ENCODE results near the gene PARD3B. TPM values are rescaled to one million over a fixed set of nuclear protein-coding genes. Genes with fewer than 3 reads are reported as not detected.

The PARD3B gene
- polyA plus RNA-seq, 1 donor: 14.0 TPM

- Histone ChIP-seq H3K27me3 (ENCODE audit: control insufficient read depth, insufficient read depth, low read length) (peaks cover 5% of the 10 kb centered on the region), H3K36me3 (ENCODE audit: control insufficient read depth, insufficient read depth, low read length) (no peaks in the 10 kb centered on the region), H3K27ac (ENCODE audit: low read length) (no peak overlapping the region), H3K9me3 (ENCODE audit: control insufficient read depth, low read depth, low read length) (peaks cover 4% of the 10 kb centered on the region), H3K4me1 (ENCODE audit: control insufficient read depth, insufficient read depth, low read length) (no peaks in the 10 kb centered on the region), H3K4me3 (ENCODE audit: low read length) (no peak overlapping the region)
- no peak for DNase-seq
- no CpG with 5 or more reads among the region's 4 CpGs for WGBS (ENCODE audit: insufficient coverage, low lambda C conversion rate)
Observed at GRCh38 chr2:205640716-205641115, 1095.4 kb downstream of the PARD3B start.

- Histone ChIP-seq H3K4me3 (ENCODE audit: low read length) (no peak overlapping the region), H3K9me3 (ENCODE audit: control insufficient read depth, low read depth, low read length) (peaks cover 4% of the 10 kb centered on the region), H3K4me1 (ENCODE audit: control insufficient read depth, insufficient read depth, low read length) (no peaks in the 10 kb centered on the region), H3K36me3 (ENCODE audit: control insufficient read depth, insufficient read depth, low read length) (no peaks in the 10 kb centered on the region), H3K27me3 (ENCODE audit: control insufficient read depth, insufficient read depth, low read length) (peaks cover 5% of the 10 kb centered on the region), H3K27ac (ENCODE audit: low read length) (no peak overlapping the region)
- no peak for DNase-seq
- WGBS (ENCODE audit: insufficient coverage, low lambda C conversion rate): 66% methylated on average over 2 of the region's 6 CpGs
Observed at GRCh38 chr2:205642599-205643356, 1097.5 kb downstream of the PARD3B start.

- peaks cover 5% of the 10 kb centered on the region for H3K27me3 ChIP-seq (ENCODE audit: control insufficient read depth, insufficient read depth, low read length)
- no peak overlapping the region for H3K27ac ChIP-seq (ENCODE audit: low read length)
- WGBS (ENCODE audit: insufficient coverage, low lambda C conversion rate): 45% methylated on average over 2 of the region's 10 CpGs
- H3K36me3 ChIP-seq (ENCODE audit: control insufficient read depth, insufficient read depth, low read length): no peaks in the 10 kb centered on the region
- DNase-seq: no peak
- H3K4me3 ChIP-seq (ENCODE audit: low read length): no peak overlapping the region
- H3K9me3 ChIP-seq (ENCODE audit: control insufficient read depth, low read depth, low read length): peaks cover 4% of the 10 kb centered on the region
- no peaks in the 10 kb centered on the region for H3K4me1 ChIP-seq (ENCODE audit: control insufficient read depth, insufficient read depth, low read length)
Observed at GRCh38 chr2:205643391-205643885, 1098.2 kb downstream of the PARD3B start.

GRCh38 chr2:205644018-205644417 is 1098.7 kb downstream of the PARD3B start:
- Histone ChIP-seq H3K36me3 (ENCODE audit: control insufficient read depth, insufficient read depth, low read length) (no peaks in the 10 kb centered on the region), H3K4me1 (ENCODE audit: control insufficient read depth, insufficient read depth, low read length) (no peaks in the 10 kb centered on the region), H3K4me3 (ENCODE audit: low read length) (no peak overlapping the region), H3K27me3 (ENCODE audit: control insufficient read depth, insufficient read depth, low read length) (peaks cover 5% of the 10 kb centered on the region), H3K27ac (ENCODE audit: low read length) (no peak overlapping the region), H3K9me3 (ENCODE audit: control insufficient read depth, low read depth, low read length) (peaks cover 4% of the 10 kb centered on the region)
- no peak for DNase-seq
- 100% methylated on average over 5 of the region's 5 CpGs for WGBS (ENCODE audit: insufficient coverage, low lambda C conversion rate)

DNA sequence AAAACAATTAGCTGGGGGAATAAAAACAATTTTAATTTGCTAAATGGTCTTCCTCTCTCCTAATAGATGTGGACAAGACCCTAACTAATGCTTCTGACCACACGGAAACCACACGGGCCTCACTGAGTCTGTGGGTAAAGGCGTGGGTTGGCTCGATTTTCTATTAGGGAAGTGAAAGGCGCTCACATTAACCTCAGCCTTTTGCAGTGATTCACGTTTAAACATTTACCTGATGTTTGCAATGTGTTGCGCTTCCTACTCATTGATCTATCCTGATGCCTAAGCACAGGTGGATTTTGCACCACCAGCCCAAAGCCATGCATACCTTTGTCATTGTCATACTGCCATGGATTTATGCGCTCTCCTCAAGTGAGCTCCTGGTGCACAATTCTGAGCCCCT is 1101.4 kb downstream of the PARD3B start:
- WGBS (ENCODE audit: insufficient coverage, low lambda C conversion rate): 100% methylated on average over 1 of the region's 8 CpGs
- H3K27me3 ChIP-seq (ENCODE audit: control insufficient read depth, insufficient read depth, low read length): peaks cover 5% of the 10 kb centered on the region
- DNase-seq: no peak
- H3K27ac ChIP-seq (ENCODE audit: low read length): no peak overlapping the region
- H3K36me3 ChIP-seq (ENCODE audit: control insufficient read depth, insufficient read depth, low read length): no peaks in the 10 kb centered on the region
- H3K9me3 ChIP-seq (ENCODE audit: control insufficient read depth, low read depth, low read length): no peaks in the 10 kb centered on the region
- H3K4me3 ChIP-seq (ENCODE audit: low read length): no peak overlapping the region
- H3K4me1 ChIP-seq (ENCODE audit: control insufficient read depth, insufficient read depth, low read length): no peaks in the 10 kb centered on the region

DNA sequence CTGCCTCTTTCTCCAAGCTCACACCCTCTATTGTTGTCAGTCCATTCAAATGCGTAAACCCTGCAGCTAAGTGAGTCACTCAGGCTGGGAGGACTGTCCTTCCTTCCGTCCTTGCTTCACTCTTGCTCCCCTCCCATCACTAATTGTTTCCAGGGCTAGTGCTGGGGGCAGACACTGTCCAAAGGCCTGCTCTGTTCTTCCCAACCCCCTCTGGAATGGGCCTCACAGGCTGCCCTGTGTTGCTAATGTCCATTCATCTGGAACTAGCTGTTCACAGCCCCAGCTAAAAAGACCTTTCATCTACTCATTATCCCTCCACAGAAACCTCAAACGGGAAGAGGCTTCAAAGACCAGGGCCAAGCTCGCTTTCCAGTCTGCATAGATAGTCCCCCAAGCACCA is 1105.2 kb downstream of the PARD3B start:
- Histone ChIP-seq H3K9me3 (ENCODE audit: control insufficient read depth, low read depth, low read length) (no peaks in the 10 kb centered on the region), H3K4me1 (ENCODE audit: control insufficient read depth, insufficient read depth, low read length) (no peaks in the 10 kb centered on the region), H3K27ac (ENCODE audit: low read length) (no peak overlapping the region), H3K4me3 (ENCODE audit: low read length) (no peak overlapping the region), H3K27me3 (ENCODE audit: control insufficient read depth, insufficient read depth, low read length) (no peaks in the 10 kb centered on the region), H3K36me3 (ENCODE audit: control insufficient read depth, insufficient read depth, low read length) (no peaks in the 10 kb centered on the region)
- DNase-seq: no peak
- WGBS (ENCODE audit: insufficient coverage, low lambda C conversion rate): no CpG with 5 or more reads among the region's 4 CpGs

DNA sequence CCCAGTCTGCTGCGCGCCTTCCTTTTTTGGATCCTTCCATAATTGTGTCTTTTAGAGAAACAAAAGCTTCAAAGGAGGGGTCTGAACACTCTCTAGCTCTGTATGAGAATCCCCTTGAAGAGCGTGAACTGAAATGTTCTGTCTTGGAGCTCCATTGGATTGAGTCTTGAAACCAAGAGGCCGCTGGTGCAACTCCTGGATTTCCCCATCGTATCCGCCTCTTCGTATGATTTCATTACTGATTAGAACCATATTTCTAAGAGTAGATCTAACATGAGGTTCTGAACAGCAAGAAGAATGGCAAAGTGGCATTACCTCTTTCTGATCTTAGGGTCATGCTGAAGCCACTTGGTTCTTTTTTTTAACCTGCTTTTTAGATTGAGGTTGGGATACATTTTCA is 1105.7 kb downstream of the PARD3B start:
- Histone ChIP-seq H3K9me3 (ENCODE audit: control insufficient read depth, low read depth, low read length) (no peaks in the 10 kb centered on the region), H3K4me3 (ENCODE audit: low read length) (no peak overlapping the region), H3K4me1 (ENCODE audit: control insufficient read depth, insufficient read depth, low read length) (no peaks in the 10 kb centered on the region), H3K27me3 (ENCODE audit: control insufficient read depth, insufficient read depth, low read length) (no peaks in the 10 kb centered on the region), H3K27ac (ENCODE audit: low read length) (no peak overlapping the region), H3K36me3 (ENCODE audit: control insufficient read depth, insufficient read depth, low read length) (no peaks in the 10 kb centered on the region)
- WGBS (ENCODE audit: insufficient coverage, low lambda C conversion rate): 90% methylated on average over 2 of the region's 7 CpGs
- no peak for DNase-seq

GRCh38 chr2:205651719-205652118 is 1106.4 kb downstream of the PARD3B start:
- WGBS (ENCODE audit: insufficient coverage, low lambda C conversion rate): no CpG with 5 or more reads among the region's 1 CpG
- Histone ChIP-seq H3K9me3 (ENCODE audit: control insufficient read depth, low read depth, low read length) (no peaks in the 10 kb centered on the region), H3K4me1 (ENCODE audit: control insufficient read depth, insufficient read depth, low read length) (no peaks in the 10 kb centered on the region), H3K36me3 (ENCODE audit: control insufficient read depth, insufficient read depth, low read length) (no peaks in the 10 kb centered on the region), H3K27ac (ENCODE audit: low read length) (no peak overlapping the region), H3K4me3 (ENCODE audit: low read length) (no peak overlapping the region), H3K27me3 (ENCODE audit: control insufficient read depth, insufficient read depth, low read length) (no peaks in the 10 kb centered on the region)
- no peak for DNase-seq

GRCh38 chr2:205654878-205655605 is 1109.8 kb downstream of the PARD3B start:
- no peaks in the 10 kb centered on the region for H3K27me3 ChIP-seq (ENCODE audit: control insufficient read depth, insufficient read depth, low read length)
- H3K9me3 ChIP-seq (ENCODE audit: control insufficient read depth, low read depth, low read length): no peaks in the 10 kb centered on the region
- WGBS (ENCODE audit: insufficient coverage, low lambda C conversion rate): no CpG with 5 or more reads among the region's 10 CpGs
- H3K4me1 ChIP-seq (ENCODE audit: control insufficient read depth, insufficient read depth, low read length): no peaks in the 10 kb centered on the region
- H3K4me3 ChIP-seq (ENCODE audit: low read length): no peak overlapping the region
- no peak for DNase-seq
- no peaks in the 10 kb centered on the region for H3K36me3 ChIP-seq (ENCODE audit: control insufficient read depth, insufficient read depth, low read length)
- H3K27ac ChIP-seq (ENCODE audit: low read length): no peak overlapping the region

GRCh38 chr2:205655779-205656456 is 1110.6 kb downstream of the PARD3B start:
- H3K9me3 ChIP-seq (ENCODE audit: control insufficient read depth, low read depth, low read length): no peaks in the 10 kb centered on the region
- no peaks in the 10 kb centered on the region for H3K4me1 ChIP-seq (ENCODE audit: control insufficient read depth, insufficient read depth, low read length)
- no peaks in the 10 kb centered on the region for H3K27me3 ChIP-seq (ENCODE audit: control insufficient read depth, insufficient read depth, low read length)
- H3K4me3 ChIP-seq (ENCODE audit: low read length): no peak overlapping the region
- H3K36me3 ChIP-seq (ENCODE audit: control insufficient read depth, insufficient read depth, low read length): no peaks in the 10 kb centered on the region
- no peak overlapping the region for H3K27ac ChIP-seq (ENCODE audit: low read length)
- WGBS (ENCODE audit: insufficient coverage, low lambda C conversion rate): no CpG with 5 or more reads among the region's 6 CpGs
- DNase-seq: no peak

All from large intestine (tissue), 3 donors.